ENCODE results near the gene PAX1. TPM values are rescaled to one million over a fixed set of nuclear protein-coding genes. Genes with fewer than 3 reads are reported as not detected.

The PAX1 gene
- total RNA-seq (under 1 TPM; 0.30 to 0.84 (median 0.36) TPM), polyA plus RNA-seq (under 1 TPM; 0.05 to 0.34 (median 0.16) TPM)
- long read RNA-seq, donor 1: 0 reads
- long read RNA-seq, donor 2: 0 reads

- H3K27me3 ChIP-seq (ENCODE audit: insufficient read depth in 3 of 3, low read length in 2 of 3): peaks cover 0 to 92% (median 35%) of the 10 kb centered on the region in 3 donors
- H3K4me1 ChIP-seq: no peaks in the 10 kb centered on the region
Measured at GRCh38 chr20:21705575-21706260, at the start of gene PAX1. TSS of gene PAX1 (plus strand) at chr20:21705664. CDS start at chr20:21705713, 49 bp downstream.

DNA sequence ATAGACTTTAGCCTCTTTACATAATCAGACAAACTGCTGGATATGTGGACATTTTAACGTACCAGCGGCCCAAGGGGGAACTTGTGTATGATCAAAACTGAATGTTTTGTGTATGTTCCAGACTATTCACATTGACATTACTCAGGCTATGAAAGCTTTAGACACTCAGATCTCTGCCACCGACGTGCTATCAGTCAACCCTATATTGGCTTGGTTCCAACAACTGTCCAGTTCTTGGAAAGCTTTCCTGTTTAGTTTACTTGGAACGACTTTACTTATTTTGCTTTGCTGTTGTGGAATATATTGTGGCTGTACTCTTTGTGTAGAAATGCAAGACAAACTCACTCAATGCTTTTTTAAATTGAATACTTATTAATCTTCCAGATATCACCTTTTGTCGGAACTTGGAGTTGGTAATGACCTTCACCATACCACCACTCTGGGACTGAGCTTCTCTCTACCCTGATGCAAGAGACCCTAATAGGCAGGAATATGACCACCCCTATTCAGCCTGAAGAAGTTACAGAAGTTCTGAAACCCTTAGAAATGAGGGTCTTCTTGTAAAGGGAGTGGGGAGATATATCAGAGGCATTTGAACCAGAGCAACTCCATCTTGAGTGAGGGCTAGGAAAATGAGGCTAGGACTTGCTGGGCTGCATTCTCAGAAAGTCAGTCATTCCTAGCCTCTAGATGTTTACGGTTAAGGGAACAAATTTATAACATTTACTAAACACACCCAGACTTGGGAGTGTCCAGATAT is 49.0 kb upstream of the PAX1 start:
- intact Hi-C loops (cut with DNase I): no loop called here
- Histone ChIP-seq H3K4me3 (no peak overlapping the region), H3K4me1 (no peaks in the 10 kb centered on the region), H3K9me3 (no peaks in the 10 kb centered on the region), H3K27ac (no peak overlapping the region), H3K36me3 (ENCODE audit: insufficient read depth in 1 of 2, low read depth in 1 of 2) (no peaks in the 10 kb centered on the region), H3K27me3 (ENCODE audit: insufficient read depth in 3 of 3, low read length in 2 of 3) (peaks cover 0 to 2% (median 0%) of the 10 kb centered on the region in 3 donors)
- TF ChIP-seq, protein P1, sequence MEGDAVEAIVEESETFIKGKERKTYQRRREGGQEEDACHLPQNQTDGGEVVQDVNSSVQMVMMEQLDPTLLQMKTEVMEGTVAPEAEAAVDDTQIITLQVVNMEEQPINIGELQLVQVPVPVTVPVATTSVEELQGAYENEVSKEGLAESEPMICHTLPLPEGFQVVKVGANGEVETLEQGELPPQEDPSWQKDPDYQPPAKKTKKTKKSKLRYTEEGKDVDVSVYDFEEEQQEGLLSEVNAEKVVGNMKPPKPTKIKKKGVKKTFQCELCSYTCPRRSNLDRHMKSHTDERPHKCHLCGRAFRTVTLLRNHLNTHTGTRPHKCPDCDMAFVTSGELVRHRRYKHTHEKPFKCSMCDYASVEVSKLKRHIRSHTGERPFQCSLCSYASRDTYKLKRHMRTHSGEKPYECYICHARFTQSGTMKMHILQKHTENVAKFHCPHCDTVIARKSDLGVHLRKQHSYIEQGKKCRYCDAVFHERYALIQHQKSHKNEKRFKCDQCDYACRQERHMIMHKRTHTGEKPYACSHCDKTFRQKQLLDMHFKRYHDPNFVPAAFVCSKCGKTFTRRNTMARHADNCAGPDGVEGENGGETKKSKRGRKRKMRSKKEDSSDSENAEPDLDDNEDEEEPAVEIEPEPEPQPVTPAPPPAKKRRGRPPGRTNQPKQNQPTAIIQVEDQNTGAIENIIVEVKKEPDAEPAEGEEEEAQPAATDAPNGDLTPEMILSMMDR (IDR thresholded peaks at IDR 0.05): no peak
- DNase-seq: no peak
- 49 to 57% (median 50%) methylated on average over 7 of the region's 7 CpGs for WGBS, 3 donors
- no peak for ATAC-seq

More at GRCh38 chr20:21705575-21706260, at the start of gene PAX1:
- WGBS, 3 donors: 1 to 2% (median 1%) methylated on average over 35 to 73 of the region's 73 CpGs
- Histone ChIP-seq H3K36me3 (ENCODE audit: insufficient read depth in 1 of 2, low read depth in 1 of 2) (no peaks in the 10 kb centered on the region), H3K27ac (no peak within 1 kb of the TSS), H3K4me3 (peak within 1 kb of the TSS; percentile 35), H3K9me3 (no peaks in the 10 kb centered on the region)
- DNase-seq (no peak), ATAC-seq (peak; percentile 46 to 60 (median 54))
- TF ChIP-seq, protein P1 (IDR thresholded peaks at IDR 0.05): no peak
- intact Hi-C loops (cut with DNase I): no loop called here

GRCh38 chr20:21661488-21662055 is 43.9 kb upstream of the PAX1 start:
- Histone ChIP-seq H3K36me3 (ENCODE audit: insufficient read depth in 1 of 2, low read depth in 1 of 2) (no peaks in the 10 kb centered on the region), H3K4me3 (no peak overlapping the region), H3K27ac (no peak overlapping the region), H3K9me3 (no peaks in the 10 kb centered on the region), H3K27me3 (ENCODE audit: insufficient read depth in 3 of 3, low read length in 2 of 3) (peaks cover 0 to 2% (median 0%) of the 10 kb centered on the region in 3 donors), H3K4me1 (no peaks in the 10 kb centered on the region)
- ATAC-seq (peak in 1 of 4 donors; percentile 40), DNase-seq (no peak)
- intact Hi-C loops (cut with DNase I): no loop called here
- WGBS, 3 donors: 26 to 38% (median 28%) methylated on average over 8 of the region's 8 CpGs
- TF ChIP-seq, protein P1 (IDR thresholded peaks at IDR 0.05): no peak

DNA sequence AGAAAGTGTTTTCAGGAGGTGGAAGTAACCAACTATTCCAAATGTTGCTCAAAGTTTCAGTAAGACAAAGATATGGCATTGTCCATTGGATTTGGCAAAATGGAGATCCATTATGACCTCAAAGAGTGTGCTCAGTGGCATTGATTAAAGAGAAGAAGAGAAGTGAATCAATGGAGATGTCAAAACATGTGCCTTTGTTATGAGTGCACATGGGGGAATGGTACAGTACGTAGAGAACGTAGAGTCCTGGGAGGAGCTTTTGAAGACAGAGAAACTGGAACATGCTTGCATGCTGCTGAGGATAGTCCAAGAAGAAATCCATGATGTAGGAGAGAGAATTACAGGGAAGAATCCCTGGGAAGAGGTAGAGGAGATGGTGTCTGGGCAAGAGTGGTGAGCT is 42.0 kb upstream of the PAX1 start:
- whole genome bisulfite sequencing, 3 donors: 73 to 95% (median 82%) methylated on average over 2 of the region's 2 CpGs
- Histone ChIP-seq H3K27me3 (ENCODE audit: insufficient read depth in 3 of 3, low read length in 2 of 3) (no peaks in the 10 kb centered on the region), H3K9me3 (no peaks in the 10 kb centered on the region), H3K4me1 (no peaks in the 10 kb centered on the region), H3K4me3 (no peak overlapping the region), H3K36me3 (ENCODE audit: insufficient read depth in 1 of 2, low read depth in 1 of 2) (no peaks in the 10 kb centered on the region), H3K27ac (no peak overlapping the region)
- TF ChIP-seq, protein P1 (IDR thresholded peaks at IDR 0.05): no peak
- DNase-seq: no peak
- ATAC-seq: no peak
- intact Hi-C loops (cut with DNase I): no loop called here
